Prostate gland (tissue), 2 donors: ENCODE measurements around the gene PTPRO.

Source experiments
- POLR2AphosphoS5 ChIP-seq: sonication (generic); formaldehyde crosslinking; IDR thresholded peaks from one replicate; pipeline ENCODE4 v1.6.1; 2017; ENCODE audit warnings: antibody characterized with exemption
- TF ChIP-seq, protein P1 (sequence below), 4 experiments: fragments of 200-600 bp in 2 of 4; fragments of 450-650 bp in 2 of 4; sonication (generic) in 2 of 4; IDR thresholded peaks; 1 replicate in 3 of 4; 2 replicates in 1 of 4; pipeline ENCODE4 v1.5.1; 2016 to 2019; ENCODE audit warnings: antibody characterized with exemption in 4 of 4, mild to moderate bottlenecking in 2 of 4, moderate library complexity in 2 of 4

DNA sequence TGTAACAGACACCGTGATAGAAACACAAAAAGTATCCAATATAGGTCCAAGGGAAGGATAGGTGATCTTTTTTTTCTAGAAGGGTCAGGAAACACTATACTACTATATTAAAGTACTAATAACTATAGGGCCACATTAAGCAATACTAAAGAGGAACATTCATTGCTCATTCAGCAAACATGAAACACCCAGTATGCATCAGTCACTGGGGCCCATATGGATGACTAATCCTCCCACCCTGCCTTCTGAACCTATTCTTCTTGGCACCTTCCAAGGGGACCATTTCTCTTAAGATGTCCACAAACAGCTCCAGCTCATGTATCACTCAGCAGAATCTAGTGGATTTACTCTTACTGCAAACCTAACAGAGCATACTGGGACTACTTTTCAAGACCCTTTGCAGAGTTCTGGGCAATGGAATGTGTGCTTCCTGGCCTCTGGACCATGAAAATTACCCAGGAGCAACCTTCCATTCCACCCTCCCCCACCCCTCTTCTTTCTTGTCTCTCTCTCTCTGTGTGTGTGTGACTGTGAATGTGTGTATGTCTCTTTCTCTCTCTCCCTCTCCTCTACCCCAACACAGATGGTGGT, 279.0 kb downstream of the PTPRO start:
- TF ChIP-seq, protein P1, sequence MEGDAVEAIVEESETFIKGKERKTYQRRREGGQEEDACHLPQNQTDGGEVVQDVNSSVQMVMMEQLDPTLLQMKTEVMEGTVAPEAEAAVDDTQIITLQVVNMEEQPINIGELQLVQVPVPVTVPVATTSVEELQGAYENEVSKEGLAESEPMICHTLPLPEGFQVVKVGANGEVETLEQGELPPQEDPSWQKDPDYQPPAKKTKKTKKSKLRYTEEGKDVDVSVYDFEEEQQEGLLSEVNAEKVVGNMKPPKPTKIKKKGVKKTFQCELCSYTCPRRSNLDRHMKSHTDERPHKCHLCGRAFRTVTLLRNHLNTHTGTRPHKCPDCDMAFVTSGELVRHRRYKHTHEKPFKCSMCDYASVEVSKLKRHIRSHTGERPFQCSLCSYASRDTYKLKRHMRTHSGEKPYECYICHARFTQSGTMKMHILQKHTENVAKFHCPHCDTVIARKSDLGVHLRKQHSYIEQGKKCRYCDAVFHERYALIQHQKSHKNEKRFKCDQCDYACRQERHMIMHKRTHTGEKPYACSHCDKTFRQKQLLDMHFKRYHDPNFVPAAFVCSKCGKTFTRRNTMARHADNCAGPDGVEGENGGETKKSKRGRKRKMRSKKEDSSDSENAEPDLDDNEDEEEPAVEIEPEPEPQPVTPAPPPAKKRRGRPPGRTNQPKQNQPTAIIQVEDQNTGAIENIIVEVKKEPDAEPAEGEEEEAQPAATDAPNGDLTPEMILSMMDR (IDR thresholded peaks at IDR 0.05), result no peak
- no peak for TF ChIP-seq POLR2AphosphoS5
